Measurements from ENCODE around the gene CAP2.
"Not testable (repeated sequence)": the region's sequence is repeated elsewhere in the genome, so short reads cannot be mapped to it uniquely, and the experiment has no call there.

CAP2 gene

GRCh38 chr6:17580518-17581048 is 187.2 kb downstream of the CAP2 start:
- DNase-seq (ENCODE audit: low read depth in 2 of 2): no peak

DNA sequence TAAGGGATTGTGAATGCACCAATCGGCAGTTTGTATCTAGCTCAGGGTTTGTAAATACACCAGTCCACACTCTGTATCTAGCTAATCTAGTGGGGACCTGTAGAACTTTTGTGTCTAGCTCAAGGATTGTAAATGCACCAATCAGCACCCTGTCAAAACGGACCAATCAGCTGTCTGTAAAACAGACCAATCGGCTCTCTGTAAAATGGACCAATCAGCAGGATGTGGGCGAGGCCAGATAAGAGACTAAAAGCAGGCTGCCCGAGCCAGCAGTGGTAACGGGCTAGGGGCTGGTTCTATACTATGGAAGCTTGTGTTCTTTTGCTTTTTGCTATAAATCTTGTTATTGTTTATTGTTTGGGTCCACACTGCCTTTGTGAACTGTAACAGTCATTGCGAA is 187.9 kb downstream of the CAP2 start:
- DNase-seq (ENCODE audit: low read depth in 2 of 2): not testable (repeated sequence)

GRCh38 chr6:17583811-17584210 is 190.4 kb downstream of the CAP2 start:
- DNase-seq (ENCODE audit: low read depth in 2 of 2): no peak

DNA sequence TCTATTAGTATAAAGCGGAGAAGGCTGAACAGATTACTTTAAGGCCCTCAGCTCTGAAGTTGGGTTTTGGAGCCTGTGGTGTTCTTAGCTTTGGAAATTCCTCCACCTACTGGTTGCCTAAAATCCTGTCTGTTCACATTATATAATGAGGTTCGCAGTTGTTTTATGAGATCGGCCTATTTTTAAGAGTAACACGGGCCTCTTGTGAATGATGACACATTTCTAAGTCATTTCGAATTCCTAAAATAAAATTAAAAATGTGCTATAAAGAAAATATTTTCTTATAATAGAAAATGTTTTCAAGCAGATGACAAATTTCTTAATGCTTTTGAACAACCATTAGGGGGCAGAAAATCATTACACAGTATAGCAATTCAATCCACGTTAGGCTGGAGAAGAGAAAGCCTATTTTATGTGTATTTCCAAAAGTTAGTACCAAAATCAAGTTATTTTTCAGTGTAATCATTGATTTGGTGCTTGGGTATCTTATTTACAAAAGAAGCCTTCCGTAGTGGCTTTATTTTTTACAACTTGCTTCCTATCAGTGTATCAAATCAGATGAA is 190.9 kb downstream of the CAP2 start:
- DNase-seq (ENCODE audit: low read depth in 2 of 2): peak; percentile 56 to 61

GRCh38 chr6:17585766-17586490 is 192.5 kb downstream of the CAP2 start:
- DNase-seq (ENCODE audit: low read depth in 2 of 2): no peak

- DNase-seq (ENCODE audit: low read depth in 2 of 2): not testable (repeated sequence)
Observed at GRCh38 chr6:17586623-17587022, 193.2 kb downstream of the CAP2 start.

- DNase-seq (ENCODE audit: low read depth in 2 of 2): no peak
Observed at GRCh38 chr6:17588011-17588410, 194.6 kb downstream of the CAP2 start.

- peak; percentile 63 to 68 for DNase-seq (ENCODE audit: low read depth in 2 of 2)
Observed at GRCh38 chr6:17589406-17590096, 196.2 kb downstream of the CAP2 start.

DNA sequence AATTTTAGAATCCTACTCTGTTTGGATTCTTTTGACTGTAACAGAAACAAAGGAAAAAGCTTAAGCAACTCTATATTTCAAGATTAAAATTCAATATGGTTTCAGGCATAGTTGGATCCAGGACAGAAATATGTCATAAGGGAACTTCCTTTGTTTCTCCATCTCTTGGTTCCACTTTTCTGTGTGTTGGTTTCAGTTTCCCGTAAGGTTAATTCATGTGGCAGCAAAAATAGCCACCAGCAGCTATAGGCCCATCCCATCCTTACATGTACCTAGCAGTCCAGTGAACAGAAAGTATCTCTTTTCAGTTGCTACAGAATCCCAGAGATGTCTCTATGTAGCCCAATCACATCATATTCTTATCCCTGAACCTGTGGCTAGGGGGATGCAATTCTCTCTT is 197.9 kb downstream of the CAP2 start:
- DNase-seq (ENCODE audit: low read depth in 2 of 2): no peak

DNA sequence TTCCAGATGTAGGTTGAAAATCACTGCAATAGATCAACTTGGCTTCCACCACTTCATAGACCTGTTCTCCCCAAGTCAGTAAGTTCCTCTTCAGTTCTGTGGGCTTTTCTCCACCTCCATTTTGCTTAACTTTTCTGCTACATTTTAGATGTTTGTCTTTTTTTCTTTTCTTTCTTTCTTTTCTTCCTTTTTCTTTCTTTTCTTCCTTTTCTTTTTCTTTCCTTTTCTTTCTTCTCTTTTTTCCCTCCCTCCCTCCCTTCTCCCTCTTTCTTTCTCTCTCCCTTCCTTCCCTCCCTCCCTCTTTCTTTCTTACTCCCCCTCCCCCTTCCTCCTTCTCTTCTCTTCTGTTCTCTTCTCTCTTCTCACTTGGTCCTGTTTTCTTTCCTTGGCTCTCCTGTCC is 199.9 kb downstream of the CAP2 start:
- no peak for DNase-seq (ENCODE audit: low read depth in 2 of 2)

- no peak for DNase-seq (ENCODE audit: low read depth in 2 of 2)
Observed at GRCh38 chr6:17596085-17596484, 202.7 kb downstream of the CAP2 start.

GRCh38 chr6:17599877-17600526 is 206.6 kb downstream of the CAP2 start, which contains the start of gene FAM8A1:
Gene FAM8A1 (plus strand): TSS chr6:17600302. CDS start chr6:17600410, 108 bp downstream.
- DNase-seq (ENCODE audit: low read depth in 2 of 2): peak; percentile 69 to 73

DNA sequence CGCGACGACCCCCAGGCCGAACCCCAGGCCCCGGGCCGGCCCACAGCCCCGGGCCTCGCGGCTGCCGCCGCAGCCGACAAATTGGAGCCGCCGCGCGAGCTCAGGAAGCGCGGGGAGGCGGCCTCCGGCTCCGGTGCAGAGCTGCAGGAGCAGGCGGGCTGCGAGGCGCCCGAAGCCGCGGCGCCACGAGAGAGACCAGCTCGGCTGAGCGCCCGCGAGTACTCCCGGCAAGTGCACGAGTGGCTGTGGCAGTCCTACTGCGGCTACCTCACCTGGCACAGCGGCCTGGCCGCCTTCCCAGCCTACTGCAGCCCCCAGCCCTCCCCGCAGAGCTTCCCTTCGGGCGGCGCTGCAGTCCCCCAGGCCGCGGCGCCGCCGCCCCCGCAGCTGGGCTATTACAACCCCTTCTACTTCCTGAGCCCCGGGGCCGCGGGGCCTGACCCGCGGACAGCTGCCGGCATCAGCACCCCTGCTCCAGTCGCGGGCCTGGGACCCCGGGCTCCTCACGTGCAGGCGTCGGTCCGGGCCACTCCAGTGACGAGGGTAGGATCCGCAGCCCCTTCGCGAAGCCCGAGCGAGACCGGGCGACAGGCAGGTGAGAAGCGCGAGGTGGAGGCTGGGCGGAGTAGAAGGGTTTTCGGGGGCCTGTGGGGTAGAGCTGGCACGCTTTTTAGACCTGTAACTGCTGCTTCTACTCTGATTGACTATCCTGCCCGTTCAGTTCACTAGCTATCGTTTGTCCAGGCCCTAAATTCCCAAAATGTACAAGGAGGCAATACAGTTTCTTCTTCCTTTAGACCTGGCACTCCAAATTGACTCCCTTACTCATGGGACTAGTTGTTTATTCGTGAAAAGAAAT is 207.4 kb downstream of the CAP2 start:
- DNase-seq (ENCODE audit: low read depth in 2 of 2): no peak

GRCh38 chr6:17601386-17601703 is 207.9 kb downstream of the CAP2 start:
- DNase-seq (ENCODE audit: low read depth in 2 of 2): no peak

- no peak for DNase-seq (ENCODE audit: low read depth in 2 of 2)
Observed at GRCh38 chr6:17602888-17603287, 209.5 kb downstream of the CAP2 start.

GRCh38 chr6:17606606-17607005 is 213.2 kb downstream of the CAP2 start:
- DNase-seq (ENCODE audit: low read depth in 2 of 2): no peak

All from fibroblast of skin of left quadriceps (primary cell).